ENCODE measurements around the gene GBP3. TPM values are rescaled to one million over a fixed set of nuclear protein-coding genes. Genes with fewer than 3 reads are reported as not detected.

GBP3 gene
- total and polyA plus RNA-seq, 10 of the 15 experiments (the other 5 are each of a cell fraction or from before 2014, with no cell fraction given) = 0.21 to 3.1 (median 1.7) TPM

DNA sequence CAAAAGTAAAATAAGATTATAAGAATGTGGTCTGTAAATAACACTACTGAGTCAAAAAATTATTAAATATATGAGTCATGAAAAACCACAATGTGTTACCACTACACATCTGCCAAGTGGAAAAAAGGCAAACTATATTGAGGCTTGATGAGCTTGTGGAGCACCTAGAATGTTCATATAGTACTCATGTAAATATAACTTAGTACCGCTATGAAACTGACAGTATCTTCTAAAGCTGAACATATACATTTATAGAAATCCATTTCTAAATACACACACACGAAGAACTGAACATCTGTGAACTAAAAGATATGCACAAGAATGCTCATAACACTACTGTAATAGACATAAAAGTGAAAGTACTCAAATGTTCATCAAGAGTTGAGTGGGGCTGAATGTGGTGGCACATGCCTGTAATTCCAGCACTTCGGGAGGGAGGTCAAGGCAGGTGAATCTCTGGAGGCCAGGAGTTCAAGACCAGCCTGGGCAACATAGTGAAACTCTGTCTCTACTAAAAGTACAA lies 18.5 kb upstream of the GBP3 start (continued):
- no peak for TF ChIP-seq SMC3 (IDR thresholded peaks at IDR 0.05; ENCODE audit: borderline replicate concordance, low read length)
- TF ChIP-seq, protein P1, sequence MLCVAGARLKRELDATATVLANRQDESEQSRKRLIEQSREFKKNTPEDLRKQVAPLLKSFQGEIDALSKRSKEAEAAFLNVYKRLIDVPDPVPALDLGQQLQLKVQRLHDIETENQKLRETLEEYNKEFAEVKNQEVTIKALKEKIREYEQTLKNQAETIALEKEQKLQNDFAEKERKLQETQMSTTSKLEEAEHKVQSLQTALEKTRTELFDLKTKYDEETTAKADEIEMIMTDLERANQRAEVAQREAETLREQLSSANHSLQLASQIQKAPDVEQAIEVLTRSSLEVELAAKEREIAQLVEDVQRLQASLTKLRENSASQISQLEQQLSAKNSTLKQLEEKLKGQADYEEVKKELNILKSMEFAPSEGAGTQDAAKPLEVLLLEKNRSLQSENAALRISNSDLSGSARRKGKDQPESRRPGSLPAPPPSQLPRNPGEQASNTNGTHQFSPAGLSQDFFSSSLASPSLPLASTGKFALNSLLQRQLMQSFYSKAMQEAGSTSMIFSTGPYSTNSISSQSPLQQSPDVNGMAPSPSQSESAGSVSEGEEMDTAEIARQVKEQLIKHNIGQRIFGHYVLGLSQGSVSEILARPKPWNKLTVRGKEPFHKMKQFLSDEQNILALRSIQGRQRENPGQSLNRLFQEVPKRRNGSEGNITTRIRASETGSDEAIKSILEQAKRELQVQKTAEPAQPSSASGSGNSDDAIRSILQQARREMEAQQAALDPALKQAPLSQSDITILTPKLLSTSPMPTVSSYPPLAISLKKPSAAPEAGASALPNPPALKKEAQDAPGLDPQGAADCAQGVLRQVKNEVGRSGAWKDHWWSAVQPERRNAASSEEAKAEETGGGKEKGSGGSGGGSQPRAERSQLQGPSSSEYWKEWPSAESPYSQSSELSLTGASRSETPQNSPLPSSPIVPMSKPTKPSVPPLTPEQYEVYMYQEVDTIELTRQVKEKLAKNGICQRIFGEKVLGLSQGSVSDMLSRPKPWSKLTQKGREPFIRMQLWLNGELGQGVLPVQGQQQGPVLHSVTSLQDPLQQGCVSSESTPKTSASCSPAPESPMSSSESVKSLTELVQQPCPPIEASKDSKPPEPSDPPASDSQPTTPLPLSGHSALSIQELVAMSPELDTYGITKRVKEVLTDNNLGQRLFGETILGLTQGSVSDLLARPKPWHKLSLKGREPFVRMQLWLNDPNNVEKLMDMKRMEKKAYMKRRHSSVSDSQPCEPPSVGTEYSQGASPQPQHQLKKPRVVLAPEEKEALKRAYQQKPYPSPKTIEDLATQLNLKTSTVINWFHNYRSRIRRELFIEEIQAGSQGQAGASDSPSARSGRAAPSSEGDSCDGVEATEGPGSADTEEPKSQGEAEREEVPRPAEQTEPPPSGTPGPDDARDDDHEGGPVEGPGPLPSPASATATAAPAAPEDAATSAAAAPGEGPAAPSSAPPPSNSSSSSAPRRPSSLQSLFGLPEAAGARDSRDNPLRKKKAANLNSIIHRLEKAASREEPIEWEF (IDR thresholded peaks at IDR 0.05; ENCODE audit: insufficient replicate concordance, low read depth, low read length) = no peak
- TF ChIP-seq, protein P2, sequence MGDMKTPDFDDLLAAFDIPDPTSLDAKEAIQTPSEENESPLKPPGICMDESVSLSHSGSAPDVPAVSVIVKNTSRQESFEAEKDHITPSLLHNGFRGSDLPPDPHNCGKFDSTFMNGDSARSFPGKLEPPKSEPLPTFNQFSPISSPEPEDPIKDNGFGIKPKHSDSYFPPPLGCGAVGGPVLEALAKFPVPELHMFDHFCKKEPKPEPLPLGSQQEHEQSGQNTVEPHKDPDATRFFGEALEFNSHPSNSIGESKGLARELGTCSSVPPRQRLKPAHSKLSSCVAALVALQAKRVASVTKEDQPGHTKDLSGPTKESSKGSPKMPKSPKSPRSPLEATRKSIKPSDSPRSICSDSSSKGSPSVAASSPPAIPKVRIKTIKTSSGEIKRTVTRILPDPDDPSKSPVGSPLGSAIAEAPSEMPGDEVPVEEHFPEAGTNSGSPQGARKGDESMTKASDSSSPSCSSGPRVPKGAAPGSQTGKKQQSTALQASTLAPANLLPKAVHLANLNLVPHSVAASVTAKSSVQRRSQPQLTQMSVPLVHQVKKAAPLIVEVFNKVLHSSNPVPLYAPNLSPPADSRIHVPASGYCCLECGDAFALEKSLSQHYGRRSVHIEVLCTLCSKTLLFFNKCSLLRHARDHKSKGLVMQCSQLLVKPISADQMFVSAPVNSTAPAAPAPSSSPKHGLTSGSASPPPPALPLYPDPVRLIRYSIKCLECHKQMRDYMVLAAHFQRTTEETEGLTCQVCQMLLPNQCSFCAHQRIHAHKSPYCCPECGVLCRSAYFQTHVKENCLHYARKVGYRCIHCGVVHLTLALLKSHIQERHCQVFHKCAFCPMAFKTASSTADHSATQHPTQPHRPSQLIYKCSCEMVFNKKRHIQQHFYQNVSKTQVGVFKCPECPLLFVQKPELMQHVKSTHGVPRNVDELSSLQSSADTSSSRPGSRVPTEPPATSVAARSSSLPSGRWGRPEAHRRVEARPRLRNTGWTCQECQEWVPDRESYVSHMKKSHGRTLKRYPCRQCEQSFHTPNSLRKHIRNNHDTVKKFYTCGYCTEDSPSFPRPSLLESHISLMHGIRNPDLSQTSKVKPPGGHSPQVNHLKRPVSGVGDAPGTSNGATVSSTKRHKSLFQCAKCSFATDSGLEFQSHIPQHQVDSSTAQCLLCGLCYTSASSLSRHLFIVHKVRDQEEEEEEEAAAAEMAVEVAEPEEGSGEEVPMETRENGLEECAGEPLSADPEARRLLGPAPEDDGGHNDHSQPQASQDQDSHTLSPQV (IDR thresholded peaks at IDR 0.05) = no peak
- TF ChIP-seq FOXM1 (IDR thresholded peaks at IDR 0.05; ENCODE audit: low read depth, low read length) = peak; percentile 98
- TF ChIP-seq HDAC6 (IDR thresholded peaks at IDR 0.05; ENCODE audit: unreplicated experiment) = no peak
- TF ChIP-seq, protein P3, sequence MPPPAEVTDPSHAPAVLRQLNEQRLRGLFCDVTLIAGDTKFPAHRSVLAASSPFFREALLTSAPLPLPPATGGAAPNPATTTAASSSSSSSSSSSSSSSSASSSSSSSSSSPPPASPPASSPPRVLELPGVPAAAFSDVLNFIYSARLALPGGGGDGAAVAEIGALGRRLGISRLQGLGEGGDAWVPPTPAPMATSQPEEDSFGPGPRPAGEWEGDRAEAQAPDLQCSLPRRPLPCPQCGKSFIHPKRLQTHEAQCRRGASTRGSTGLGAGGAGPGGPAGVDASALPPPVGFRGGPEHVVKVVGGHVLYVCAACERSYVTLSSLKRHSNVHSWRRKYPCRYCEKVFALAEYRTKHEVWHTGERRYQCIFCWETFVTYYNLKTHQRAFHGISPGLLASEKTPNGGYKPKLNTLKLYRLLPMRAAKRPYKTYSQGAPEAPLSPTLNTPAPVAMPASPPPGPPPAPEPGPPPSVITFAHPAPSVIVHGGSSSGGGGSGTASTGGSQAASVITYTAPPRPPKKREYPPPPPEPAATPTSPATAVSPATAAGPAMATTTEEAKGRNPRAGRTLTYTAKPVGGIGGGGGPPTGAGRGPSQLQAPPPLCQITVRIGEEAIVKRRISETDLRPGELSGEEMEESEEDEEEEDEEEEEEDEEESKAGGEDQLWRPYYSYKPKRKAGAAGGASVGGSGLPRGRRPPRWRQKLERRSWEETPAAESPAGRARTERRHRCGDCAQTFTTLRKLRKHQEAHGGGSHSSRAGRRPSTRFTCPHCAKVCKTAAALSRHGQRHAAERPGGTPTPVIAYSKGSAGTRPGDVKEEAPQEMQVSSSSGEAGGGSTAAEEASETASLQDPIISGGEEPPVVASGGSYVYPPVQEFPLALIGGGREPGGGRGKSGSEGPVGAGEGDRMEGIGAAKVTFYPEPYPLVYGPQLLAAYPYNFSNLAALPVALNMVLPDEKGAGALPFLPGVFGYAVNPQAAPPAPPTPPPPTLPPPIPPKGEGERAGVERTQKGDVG (CRISPR knock-in tag; IDR thresholded peaks at IDR 0.05) = no peak
- no peak for TF ChIP-seq CHD2 (IDR thresholded peaks at IDR 0.05; ENCODE audit: borderline replicate concordance, low read depth, low read length)
- TF ChIP-seq CEBPB (IDR thresholded peaks at IDR 0.05; ENCODE audit: borderline replicate concordance in 1 of 2, low read depth in 2 of 2, low read length in 2 of 2) = peak in 1 of 2 experiments; percentile 96; a peak in 2 of 4 replicates
- no peak for TF ChIP-seq ESRRA (IDR thresholded peaks at IDR 0.05; ENCODE audit: low read length)
- TF ChIP-seq PML (IDR thresholded peaks at IDR 0.05; ENCODE audit: low read length) = peak; percentile 88
- TF ChIP-seq KLF5 (IDR thresholded peaks at IDR 0.05; ENCODE audit: partially characterized antibody) = no peak
